ENCODE results near the gene ANKRD44. TPM values are rescaled to one million over a fixed set of nuclear protein-coding genes. Genes with fewer than 3 reads are reported as not detected.

Gene ANKRD44
- total RNA-seq, 1 donor from 2014 or later: 4.3 TPM

GRCh38 chr2:197254776-197255530, 55.6 kb downstream of the ANKRD44 start:
- Histone ChIP-seq H3K36me3 (ENCODE audit: control insufficient read depth, insufficient read depth, low read length) (no peaks in the 10 kb centered on the region), H3K27me3 (ENCODE audit: control insufficient read depth, insufficient read depth, low read length) (no peaks in the 10 kb centered on the region), H3K4me3 (ENCODE audit: low read depth, low read length) (no peak overlapping the region)
- no peak for TF ChIP-seq CTCF (IDR thresholded peaks at IDR 0.05; ENCODE audit: insufficient read depth, low read length, poor library complexity, severe bottlenecking)
- no peak for DNase-seq (ENCODE audit: low read depth)

GRCh38 chr2:197251576-197251975, 59.0 kb downstream of the ANKRD44 start:
- no peaks in the 10 kb centered on the region for H3K27me3 ChIP-seq (ENCODE audit: control insufficient read depth, insufficient read depth, low read length)
- H3K36me3 ChIP-seq (ENCODE audit: control insufficient read depth, insufficient read depth, low read length): no peaks in the 10 kb centered on the region
- DNase-seq (ENCODE audit: low read depth): no peak
- no peak overlapping the region for H3K4me3 ChIP-seq (ENCODE audit: low read depth, low read length)
- no peak for TF ChIP-seq CTCF (IDR thresholded peaks at IDR 0.05; ENCODE audit: insufficient read depth, low read length, poor library complexity, severe bottlenecking)

GRCh38 chr2:197251163-197251562, 59.4 kb downstream of the ANKRD44 start:
- H3K36me3 ChIP-seq (ENCODE audit: control insufficient read depth, insufficient read depth, low read length): no peaks in the 10 kb centered on the region
- H3K4me3 ChIP-seq (ENCODE audit: low read depth, low read length): no peak overlapping the region
- no peak for TF ChIP-seq CTCF (IDR thresholded peaks at IDR 0.05; ENCODE audit: insufficient read depth, low read length, poor library complexity, severe bottlenecking)
- no peak for DNase-seq (ENCODE audit: low read depth)
- no peaks in the 10 kb centered on the region for H3K27me3 ChIP-seq (ENCODE audit: control insufficient read depth, insufficient read depth, low read length)

GRCh38 chr2:197250084-197250397, 60.5 kb downstream of the ANKRD44 start:
- Histone ChIP-seq H3K36me3 (ENCODE audit: control insufficient read depth, insufficient read depth, low read length) (no peaks in the 10 kb centered on the region), H3K27me3 (ENCODE audit: control insufficient read depth, insufficient read depth, low read length) (no peaks in the 10 kb centered on the region), H3K4me3 (ENCODE audit: low read depth, low read length) (no peak overlapping the region)
- no peak for DNase-seq (ENCODE audit: low read depth)
- TF ChIP-seq CTCF (IDR thresholded peaks at IDR 0.05; ENCODE audit: insufficient read depth, low read length, poor library complexity, severe bottlenecking): no peak

- H3K36me3 ChIP-seq (ENCODE audit: control insufficient read depth, insufficient read depth, low read length): no peaks in the 10 kb centered on the region
- DNase-seq (ENCODE audit: low read depth): no peak
- H3K4me3 ChIP-seq (ENCODE audit: low read depth, low read length): no peak overlapping the region
- H3K27me3 ChIP-seq (ENCODE audit: control insufficient read depth, insufficient read depth, low read length): no peaks in the 10 kb centered on the region
- no peak for TF ChIP-seq CTCF (IDR thresholded peaks at IDR 0.05; ENCODE audit: insufficient read depth, low read length, poor library complexity, severe bottlenecking)
These were observed 61.0 kb downstream of the ANKRD44 start for GRCh38 chr2:197249381-197250083.

Data from kidney epithelial cell (primary cell).